ENCODE data around the gene CIB4.
"Not testable (repeated sequence)": the region's sequence is repeated elsewhere in the genome, so short reads cannot be mapped to it uniquely, and the experiment has no call there.

CIB4 gene

GRCh38 chr2:26570083-26570430, 71.1 kb downstream of the CIB4 start:
- no peaks in the 10 kb centered on the region for H3K4me1 ChIP-seq (ENCODE audit: control insufficient read depth, insufficient read depth, low read length, poor library complexity, severe bottlenecking)
- no peaks in the 10 kb centered on the region for H3K9me3 ChIP-seq (ENCODE audit: control insufficient read depth, low read length)
- no peaks in the 10 kb centered on the region for H3K36me3 ChIP-seq (ENCODE audit: control insufficient read depth, insufficient read depth, low read length)
- no peak overlapping the region for H3K27ac ChIP-seq (ENCODE audit: insufficient read depth, low read length, poor library complexity, severe bottlenecking)
- no peak for DNase-seq
- H3K27me3 ChIP-seq (replicated peaks; ENCODE audit: control insufficient read depth, insufficient read depth, low read length, poor library complexity, severe bottlenecking): no peaks in the 10 kb centered on the region
- no peak overlapping the region for H3K4me3 ChIP-seq (ENCODE audit: insufficient read depth, low read depth, low read length, poor library complexity, severe bottlenecking)

DNA sequence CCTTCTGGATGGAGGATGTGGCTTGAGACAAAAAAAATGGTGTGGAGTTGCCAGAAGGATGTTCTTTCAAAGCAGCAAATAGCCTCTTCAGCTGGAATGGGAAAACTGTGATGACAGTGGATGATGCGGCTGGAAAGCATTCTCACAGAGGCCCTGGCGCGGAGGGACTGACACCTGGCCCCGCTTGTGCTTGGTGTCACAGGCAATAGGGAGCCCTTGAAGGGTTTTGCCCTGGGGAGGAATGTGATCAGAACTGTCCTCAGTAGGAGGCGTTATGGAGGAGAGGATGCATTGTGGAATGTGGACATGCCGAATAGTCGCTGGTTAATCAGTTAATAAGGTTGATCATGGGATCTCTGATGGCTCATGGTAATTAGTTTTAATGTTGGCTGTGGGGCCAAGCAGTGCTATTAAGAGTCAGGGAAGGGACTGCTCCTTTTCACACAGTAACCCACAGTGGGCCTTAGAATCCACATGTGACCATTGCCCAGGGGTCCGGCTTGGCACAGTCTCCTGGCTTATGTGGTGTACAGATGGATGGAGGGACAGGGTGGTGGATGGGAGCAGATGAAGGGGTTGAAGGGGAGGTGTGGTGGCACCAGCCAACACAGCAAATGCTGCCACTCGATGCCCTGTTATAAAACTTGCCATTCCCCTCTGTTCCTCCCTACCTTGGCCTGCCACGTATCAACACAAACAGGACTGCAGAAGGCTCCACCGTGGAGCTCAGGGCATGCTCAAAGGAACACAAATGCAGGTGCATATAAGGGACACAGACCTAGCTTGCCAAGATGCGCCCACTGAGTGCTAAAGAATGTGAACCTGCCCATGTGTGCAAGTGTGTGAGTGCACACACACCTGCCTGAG, 71.7 kb downstream of the CIB4 start:
- H3K4me1 ChIP-seq (ENCODE audit: control insufficient read depth, insufficient read depth, low read length, poor library complexity, severe bottlenecking): no peaks in the 10 kb centered on the region
- no peaks in the 10 kb centered on the region for H3K36me3 ChIP-seq (ENCODE audit: control insufficient read depth, insufficient read depth, low read length)
- H3K27ac ChIP-seq (ENCODE audit: insufficient read depth, low read length, poor library complexity, severe bottlenecking): no peak overlapping the region
- no peak overlapping the region for H3K4me3 ChIP-seq (ENCODE audit: insufficient read depth, low read depth, low read length, poor library complexity, severe bottlenecking)
- no peak for DNase-seq
- no peaks in the 10 kb centered on the region for H3K9me3 ChIP-seq (ENCODE audit: control insufficient read depth, low read length)
- no peaks in the 10 kb centered on the region for H3K27me3 ChIP-seq (replicated peaks; ENCODE audit: control insufficient read depth, insufficient read depth, low read length, poor library complexity, severe bottlenecking)

DNA sequence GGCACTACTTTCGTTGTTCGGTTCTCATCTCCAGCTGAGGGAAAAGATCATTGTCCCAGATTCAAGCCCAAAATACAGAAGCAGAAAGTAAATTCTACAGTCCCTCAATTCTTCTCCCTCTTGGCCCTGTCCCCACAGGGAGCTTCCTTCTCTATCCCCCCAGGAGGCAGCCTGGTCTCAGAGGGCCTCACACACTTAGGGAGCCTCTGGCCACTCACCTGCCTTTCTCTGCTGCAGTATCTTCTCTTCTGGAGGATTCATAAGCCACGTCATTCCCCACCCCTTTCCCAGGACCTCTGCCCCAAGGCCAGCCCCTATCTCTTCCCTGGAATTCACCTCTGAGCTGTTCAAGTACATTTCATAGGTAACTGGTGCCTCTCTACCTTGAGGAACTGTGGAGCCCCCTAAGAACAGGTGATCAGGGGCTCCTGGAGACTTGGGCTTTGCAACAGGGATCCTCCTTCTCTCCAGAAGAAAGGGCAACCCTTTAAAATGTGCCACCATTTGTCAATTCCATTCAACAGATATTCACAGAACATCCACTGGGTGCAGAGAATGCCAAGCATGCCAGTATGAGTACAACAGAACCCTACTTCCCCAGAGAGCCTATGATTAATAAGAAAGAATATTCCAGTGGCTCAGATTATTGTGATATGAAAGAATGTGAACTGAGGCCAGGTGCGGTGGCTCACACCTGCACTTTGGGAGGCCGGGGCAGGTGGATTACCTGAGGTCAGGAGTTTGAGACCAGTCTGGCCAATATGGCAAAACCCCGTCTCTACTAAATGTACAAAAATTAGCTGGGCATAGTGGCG, 72.9 kb downstream of the CIB4 start:
- Histone ChIP-seq H3K27ac (ENCODE audit: insufficient read depth, low read length, poor library complexity, severe bottlenecking) (no peak overlapping the region), H3K36me3 (ENCODE audit: control insufficient read depth, insufficient read depth, low read length) (no peaks in the 10 kb centered on the region), H3K4me1 (ENCODE audit: control insufficient read depth, insufficient read depth, low read length, poor library complexity, severe bottlenecking) (no peaks in the 10 kb centered on the region), H3K4me3 (ENCODE audit: insufficient read depth, low read depth, low read length, poor library complexity, severe bottlenecking) (no peak overlapping the region), H3K9me3 (ENCODE audit: control insufficient read depth, low read length) (no peaks in the 10 kb centered on the region), H3K27me3 (replicated peaks; ENCODE audit: control insufficient read depth, insufficient read depth, low read length, poor library complexity, severe bottlenecking) (no peaks in the 10 kb centered on the region)
- no peak for DNase-seq

DNA sequence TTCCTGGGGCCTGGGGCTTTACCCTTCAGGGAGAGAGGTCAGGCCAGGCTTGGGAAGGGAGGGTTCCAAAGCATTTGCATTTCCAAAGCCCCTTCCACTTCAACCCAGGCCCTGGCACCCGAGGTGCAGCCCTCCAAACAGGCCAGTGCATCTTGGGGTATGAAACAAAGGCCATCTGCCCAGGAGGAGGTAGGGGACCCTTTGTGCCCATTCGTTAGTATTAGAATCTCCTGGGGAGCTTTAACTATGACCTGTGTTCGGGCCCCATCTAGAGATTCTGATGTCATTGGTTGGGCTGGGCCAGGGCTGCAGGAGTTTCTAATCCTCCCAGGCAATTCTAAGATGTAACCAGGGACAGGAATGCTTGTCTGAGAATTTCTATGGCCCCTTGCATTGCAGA, 73.6 kb downstream of the CIB4 start:
- Histone ChIP-seq H3K36me3 (ENCODE audit: control insufficient read depth, insufficient read depth, low read length) (no peaks in the 10 kb centered on the region), H3K27ac (ENCODE audit: insufficient read depth, low read length, poor library complexity, severe bottlenecking) (no peak overlapping the region), H3K4me3 (ENCODE audit: insufficient read depth, low read depth, low read length, poor library complexity, severe bottlenecking) (no peak overlapping the region), H3K27me3 (replicated peaks; ENCODE audit: control insufficient read depth, insufficient read depth, low read length, poor library complexity, severe bottlenecking) (peaks cover 5% of the 10 kb centered on the region), H3K9me3 (ENCODE audit: control insufficient read depth, low read length) (no peaks in the 10 kb centered on the region), H3K4me1 (ENCODE audit: control insufficient read depth, insufficient read depth, low read length, poor library complexity, severe bottlenecking) (peaks cover 3% of the 10 kb centered on the region)
- DNase-seq: no peak

DNA sequence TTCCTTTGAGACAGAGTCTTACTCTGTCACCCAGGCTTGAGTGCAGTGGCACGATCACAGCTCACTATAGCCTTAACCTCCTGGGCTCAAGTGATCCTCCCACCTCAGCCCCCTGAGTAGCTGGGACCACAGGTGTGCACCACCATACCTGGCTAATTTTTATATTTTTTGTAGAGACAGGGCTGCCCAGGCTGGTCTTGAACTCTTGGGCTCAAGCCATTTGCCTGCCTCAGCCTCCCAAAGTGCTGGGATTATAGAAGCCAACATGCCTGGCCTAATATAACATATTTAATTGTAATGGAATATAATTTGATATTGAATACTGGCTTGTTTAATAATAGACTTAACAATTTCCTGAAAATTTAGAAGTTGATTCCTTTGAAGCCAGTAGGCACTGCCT, 74.4 kb downstream of the CIB4 start:
- not testable (repeated sequence) for H3K4me1 ChIP-seq (ENCODE audit: control insufficient read depth, insufficient read depth, low read length, poor library complexity, severe bottlenecking); H3K4me3 ChIP-seq (ENCODE audit: insufficient read depth, low read depth, low read length, poor library complexity, severe bottlenecking); DNase-seq; H3K27ac ChIP-seq (ENCODE audit: insufficient read depth, low read length, poor library complexity, severe bottlenecking); H3K9me3 ChIP-seq (ENCODE audit: control insufficient read depth, low read length); H3K36me3 ChIP-seq (ENCODE audit: control insufficient read depth, insufficient read depth, low read length)
- peaks cover 12% of the 10 kb centered on the region for H3K27me3 ChIP-seq (replicated peaks; ENCODE audit: control insufficient read depth, insufficient read depth, low read length, poor library complexity, severe bottlenecking)

- Histone ChIP-seq H3K36me3 (ENCODE audit: control insufficient read depth, insufficient read depth, low read length) (no peaks in the 10 kb centered on the region), H3K4me3 (ENCODE audit: insufficient read depth, low read depth, low read length, poor library complexity, severe bottlenecking) (no peak overlapping the region), H3K27ac (ENCODE audit: insufficient read depth, low read length, poor library complexity, severe bottlenecking) (no peak overlapping the region), H3K4me1 (ENCODE audit: control insufficient read depth, insufficient read depth, low read length, poor library complexity, severe bottlenecking) (peaks cover 8% of the 10 kb centered on the region), H3K9me3 (ENCODE audit: control insufficient read depth, low read length) (no peaks in the 10 kb centered on the region), H3K27me3 (replicated peaks; ENCODE audit: control insufficient read depth, insufficient read depth, low read length, poor library complexity, severe bottlenecking) (peaks cover 15% of the 10 kb centered on the region)
- no peak for DNase-seq
Measured at GRCh38 chr2:26566081-26566375, 75.1 kb downstream of the CIB4 start.

GRCh38 chr2:26564121-26564644, 77.0 kb downstream of the CIB4 start:
- H3K27ac ChIP-seq (ENCODE audit: insufficient read depth, low read length, poor library complexity, severe bottlenecking): no peak overlapping the region
- no peak for DNase-seq
- no peak overlapping the region for H3K4me3 ChIP-seq (ENCODE audit: insufficient read depth, low read depth, low read length, poor library complexity, severe bottlenecking)
- no peaks in the 10 kb centered on the region for H3K36me3 ChIP-seq (ENCODE audit: control insufficient read depth, insufficient read depth, low read length)
- peaks cover 8% of the 10 kb centered on the region for H3K4me1 ChIP-seq (ENCODE audit: control insufficient read depth, insufficient read depth, low read length, poor library complexity, severe bottlenecking)
- H3K9me3 ChIP-seq (ENCODE audit: control insufficient read depth, low read length): no peaks in the 10 kb centered on the region
- peaks cover 17% of the 10 kb centered on the region for H3K27me3 ChIP-seq (replicated peaks; ENCODE audit: control insufficient read depth, insufficient read depth, low read length, poor library complexity, severe bottlenecking)

GRCh38 chr2:26563686-26564085, 77.5 kb downstream of the CIB4 start:
- H3K27ac ChIP-seq (ENCODE audit: insufficient read depth, low read length, poor library complexity, severe bottlenecking): no peak overlapping the region
- DNase-seq: no peak
- H3K36me3 ChIP-seq (ENCODE audit: control insufficient read depth, insufficient read depth, low read length): no peaks in the 10 kb centered on the region
- H3K9me3 ChIP-seq (ENCODE audit: control insufficient read depth, low read length): no peaks in the 10 kb centered on the region
- peaks cover 8% of the 10 kb centered on the region for H3K4me1 ChIP-seq (ENCODE audit: control insufficient read depth, insufficient read depth, low read length, poor library complexity, severe bottlenecking)
- no peak overlapping the region for H3K4me3 ChIP-seq (ENCODE audit: insufficient read depth, low read depth, low read length, poor library complexity, severe bottlenecking)
- H3K27me3 ChIP-seq (replicated peaks; ENCODE audit: control insufficient read depth, insufficient read depth, low read length, poor library complexity, severe bottlenecking): peaks cover 18% of the 10 kb centered on the region

DNA sequence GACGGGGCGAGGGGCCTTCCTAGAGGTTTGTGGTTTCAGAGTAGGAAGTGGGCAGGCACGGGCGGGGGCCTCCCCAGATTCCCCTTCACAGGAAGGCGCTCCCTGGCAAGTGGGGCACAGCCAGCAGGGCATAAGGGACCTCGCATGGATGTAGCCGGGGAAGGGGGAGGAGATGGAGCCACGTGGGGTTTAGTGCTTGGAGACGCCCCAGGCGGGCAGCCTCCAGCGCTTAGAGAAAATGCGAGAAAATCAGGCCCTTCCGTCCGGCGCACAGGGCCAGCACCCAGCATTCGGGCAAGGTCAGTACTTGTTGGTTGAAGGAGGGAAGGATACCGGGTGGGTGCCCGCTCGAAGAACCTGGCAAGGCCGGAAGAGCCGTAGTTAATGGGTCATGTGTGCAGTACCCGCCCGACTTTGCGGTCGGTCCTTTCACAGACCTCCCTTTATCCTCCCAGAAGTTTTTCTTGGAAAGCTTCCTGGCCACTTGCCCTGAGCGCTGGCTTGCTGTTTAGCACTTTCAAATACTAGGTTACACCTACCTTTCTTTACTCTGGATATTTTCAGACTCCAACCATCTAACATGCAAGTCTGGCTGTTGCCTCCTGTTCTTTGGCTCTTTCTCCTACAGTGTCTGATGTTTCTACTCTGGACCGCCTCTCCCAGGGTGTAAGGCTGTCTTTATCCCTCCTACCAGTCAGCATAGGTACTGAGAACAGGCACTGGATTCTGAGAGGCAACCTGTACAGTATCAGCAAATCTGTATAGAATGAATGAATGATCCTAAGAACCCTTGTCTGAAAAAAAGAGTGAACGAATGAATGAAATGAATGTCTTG, 78.1 kb downstream of the CIB4 start:
- Histone ChIP-seq H3K4me3 (ENCODE audit: insufficient read depth, low read depth, low read length, poor library complexity, severe bottlenecking) (no peak overlapping the region), H3K9me3 (ENCODE audit: control insufficient read depth, low read length) (no peaks in the 10 kb centered on the region), H3K27me3 (replicated peaks; ENCODE audit: control insufficient read depth, insufficient read depth, low read length, poor library complexity, severe bottlenecking) (peaks cover 18% of the 10 kb centered on the region), H3K36me3 (ENCODE audit: control insufficient read depth, insufficient read depth, low read length) (no peaks in the 10 kb centered on the region), H3K4me1 (ENCODE audit: control insufficient read depth, insufficient read depth, low read length, poor library complexity, severe bottlenecking) (peaks cover 8% of the 10 kb centered on the region), H3K27ac (ENCODE audit: insufficient read depth, low read length, poor library complexity, severe bottlenecking) (no peak overlapping the region)
- DNase-seq: no peak
